NT2/D1 (cell line): ENCODE measurements around the gene LRRC42.

Experiments
- SUZ12 ChIP-seq: IDR thresholded peaks from 2 replicates; pipeline ENCODE4 v1.6.1; 2011; ENCODE audit not compliant: insufficient read length, insufficient read depth; ENCODE audit errors: extremely low read depth
- YY1 ChIP-seq: IDR thresholded peaks from 2 replicates; pipeline ENCODE4 v1.6.1; 2011; ENCODE audit not compliant: insufficient read length, insufficient read depth
- ZNF274 ChIP-seq: IDR thresholded peaks from 2 replicates; pipeline ENCODE4 v1.6.1; 2011; ENCODE audit warnings: mild to moderate bottlenecking, low read depth, low read length

DNA sequence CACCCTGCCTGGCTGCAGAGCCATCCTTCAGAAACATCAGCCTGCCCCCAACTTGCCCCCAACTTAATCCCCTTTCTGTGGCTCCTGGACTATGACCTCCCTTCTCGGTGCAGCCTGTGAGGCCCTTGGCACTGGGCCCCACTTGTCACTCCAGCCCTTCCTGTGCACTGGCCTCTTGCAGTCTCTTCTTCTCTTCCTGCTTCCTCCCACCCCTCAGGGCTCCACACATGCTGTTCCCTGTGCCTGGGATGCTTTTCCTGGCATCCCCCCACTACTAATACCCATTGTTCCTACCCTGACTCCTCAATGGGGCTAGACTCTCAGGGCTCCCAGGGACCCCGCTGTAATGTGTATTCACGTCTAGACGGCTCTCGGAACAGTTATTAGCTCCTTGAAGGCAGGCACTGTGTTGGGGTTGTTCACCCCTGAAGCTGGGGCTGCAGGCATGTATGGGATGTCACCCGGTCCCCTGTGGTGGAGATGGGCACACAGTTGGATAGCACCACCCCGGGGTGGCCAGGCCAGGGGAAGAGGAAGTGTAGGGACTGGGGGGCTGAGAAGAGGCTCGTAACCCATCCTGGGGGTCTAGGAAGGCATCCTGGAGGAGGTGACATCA lies 67.4 kb downstream of the LRRC42 start:
- no peak for TF ChIP-seq YY1
- no peak for TF ChIP-seq ZNF274
- no peak for TF ChIP-seq SUZ12
